ENCODE data around the gene ITGAL.

- TF ChIP-seq POLR2A (IDR thresholded peaks at IDR 0.05) (no peak), CTCF (IDR thresholded peaks at IDR 0.05) (no peak)
Measured at GRCh38 chr16:30472328-30472942, at the start of gene ITGAL.
